GM23338 (cell line): ENCODE results near the gene LTBR.

ENCODE experiments used
- CTCF ChIP-seq, 2 experiments: fragments of 200-600 bp in 1 of 2; sonication (generic) in 1 of 2; conservative IDR thresholded peaks; 2 replicates each; pipeline versions ENCODE4 v1.5.1 to v1.6.1; 2016 to 2017; ENCODE audit warnings: antibody characterized with exemption in 2 of 2, low read depth in 2 of 2, mild to moderate bottlenecking in 2 of 2, moderate library complexity in 1 of 2
- ETS1 ChIP-seq: IDR thresholded peaks from 2 replicates; pipeline ENCODE4 v1.6.1; 2016; ENCODE audit warnings: antibody characterized with exemption
- EZH2phosphoT487 ChIP-seq: fragments of 200-600 bp; sonication (generic); IDR thresholded peaks from one replicate; pipeline ENCODE4 v1.8.1; 2018; ENCODE audit warnings: antibody characterized with exemption; ENCODE audit not compliant: unreplicated experiment
- POLR2AphosphoS5 ChIP-seq: IDR thresholded peaks from 2 replicates; pipeline ENCODE4 v1.6.1; 2016; ENCODE audit warnings: antibody characterized with exemption, low read depth

- TF ChIP-seq CTCF (conservative IDR thresholded peaks at IDR 0.05; ENCODE audit: low read depth in 2 of 2), result no peak
- no peak for TF ChIP-seq EZH2phosphoT487
- TF ChIP-seq POLR2AphosphoS5, result no peak
- TF ChIP-seq ETS1, result no peak
These were observed 21.6 kb upstream of the LTBR start for GRCh38 chr12:6362403-6362802.
